NCI-H524 (cell line): ENCODE data around the gene DNASE1L1.
A peak's percentile ranks its signal among the peaks of the same experiment; 100 is the strongest.

ENCODE experiments used
- DNase-seq, 2 experiments: peaks; one replicate each; lab custom pipeline; 2025; lab: John Stamatoyannopoulos, UW

The DNASE1L1 gene

GRCh38 chrX:154382483-154383069 lies 26.5 kb downstream of the DNASE1L1 start:
- DNase-seq: no peak

- DNase-seq: no peak
These were observed 27.8 kb downstream of the DNASE1L1 start for GRCh38 chrX:154381271-154381670.

- DNase-seq: no peak
These were observed 28.3 kb downstream of the DNASE1L1 start for GRCh38 chrX:154380787-154381186.

GRCh38 chrX:154380153-154380552 lies 28.9 kb downstream of the DNASE1L1 start:
- no peak for DNase-seq

- DNase-seq: no peak
These were observed 29.5 kb downstream of the DNASE1L1 start for GRCh38 chrX:154379569-154379951.

GRCh38 chrX:154378799-154379568 lies 30.1 kb downstream of the DNASE1L1 start, which contains the start of gene EMD:
Gene EMD (plus strand): TSS chrX:154379295. CDS start chrX:154379485, 190 bp downstream.
- DNase-seq: peak; percentile 100

- peak in 1 of 2 experiments; percentile 52 for DNase-seq
These were observed 30.8 kb downstream of the DNASE1L1 start for GRCh38 chrX:154378059-154378798.

GRCh38 chrX:154376774-154377173 lies 32.3 kb downstream of the DNASE1L1 start:
- no peak for DNase-seq

GRCh38 chrX:154375156-154375504 lies 33.9 kb downstream of the DNASE1L1 start:
- peak in 1 of 2 experiments; percentile 36 for DNase-seq

GRCh38 chrX:154374313-154375155 lies 34.5 kb downstream of the DNASE1L1 start, which contains the start of gene FLNA:
Gene FLNA (minus strand): TSS chrX:154374634. CDS start chrX:154371245, 3,389 bp downstream.
- DNase-seq: peak in 1 of 2 experiments; percentile 45

- peak in 1 of 2 experiments; percentile 64 for DNase-seq
These were observed 35.4 kb downstream of the DNASE1L1 start for GRCh38 chrX:154373340-154374306.

- no peak for DNase-seq
These were observed 36.4 kb downstream of the DNASE1L1 start for GRCh38 chrX:154372612-154373022.

GRCh38 chrX:154371789-154372300 lies 37.2 kb downstream of the DNASE1L1 start:
- peak in 1 of 2 experiments; percentile 44 for DNase-seq

- DNase-seq: peak; percentile 86 to 93
These were observed 37.9 kb downstream of the DNASE1L1 start for GRCh38 chrX:154371017-154371788.

GRCh38 chrX:154370300-154371016 lies 38.6 kb downstream of the DNASE1L1 start:
- DNase-seq: peak in 1 of 2 experiments; percentile 26

- DNase-seq: peak in 1 of 2 experiments; percentile 28
These were observed 39.4 kb downstream of the DNASE1L1 start for GRCh38 chrX:154369449-154370299.

- no peak for DNase-seq
These were observed 40.2 kb downstream of the DNASE1L1 start for GRCh38 chrX:154368630-154369448.
